ENCODE measurements around the gene GYS1.

Gene GYS1

DNA sequence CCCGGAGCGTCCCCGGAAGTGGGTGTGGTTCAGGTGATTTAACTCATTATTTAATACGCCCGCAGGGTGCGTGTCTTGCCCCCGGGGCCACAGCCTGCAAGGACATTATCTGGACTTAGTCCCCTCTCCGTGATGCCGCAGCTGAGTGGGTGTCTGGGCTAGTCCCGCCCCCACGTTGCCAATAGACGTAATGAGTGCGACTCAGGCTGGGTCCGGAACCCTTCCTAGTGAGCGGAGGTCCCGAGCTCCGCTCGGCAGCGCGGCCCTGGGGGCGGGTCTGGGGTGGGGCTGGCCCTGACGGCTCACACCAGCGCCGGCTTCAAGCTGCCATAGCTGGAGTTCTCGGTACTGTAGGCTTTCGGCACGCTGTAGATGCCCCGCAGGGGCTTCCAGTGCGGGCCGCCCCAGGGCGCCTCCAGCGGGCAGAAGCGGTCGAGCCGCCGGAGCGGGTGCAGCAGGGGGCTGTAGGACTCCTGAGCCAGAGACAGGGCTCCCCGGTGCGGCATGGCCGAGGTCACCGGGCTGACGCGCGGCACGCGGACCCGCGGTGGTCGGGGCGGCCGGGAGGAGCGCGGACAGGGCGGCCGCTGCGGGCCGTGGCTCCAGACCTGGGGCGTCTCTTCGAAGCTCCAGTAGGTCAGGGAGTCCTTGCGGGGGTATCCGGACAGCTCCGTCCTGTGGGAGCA is 24.7 kb upstream of the GYS1 start:
- DNase-seq (ENCODE audit: low spot score), result no peak

DNA sequence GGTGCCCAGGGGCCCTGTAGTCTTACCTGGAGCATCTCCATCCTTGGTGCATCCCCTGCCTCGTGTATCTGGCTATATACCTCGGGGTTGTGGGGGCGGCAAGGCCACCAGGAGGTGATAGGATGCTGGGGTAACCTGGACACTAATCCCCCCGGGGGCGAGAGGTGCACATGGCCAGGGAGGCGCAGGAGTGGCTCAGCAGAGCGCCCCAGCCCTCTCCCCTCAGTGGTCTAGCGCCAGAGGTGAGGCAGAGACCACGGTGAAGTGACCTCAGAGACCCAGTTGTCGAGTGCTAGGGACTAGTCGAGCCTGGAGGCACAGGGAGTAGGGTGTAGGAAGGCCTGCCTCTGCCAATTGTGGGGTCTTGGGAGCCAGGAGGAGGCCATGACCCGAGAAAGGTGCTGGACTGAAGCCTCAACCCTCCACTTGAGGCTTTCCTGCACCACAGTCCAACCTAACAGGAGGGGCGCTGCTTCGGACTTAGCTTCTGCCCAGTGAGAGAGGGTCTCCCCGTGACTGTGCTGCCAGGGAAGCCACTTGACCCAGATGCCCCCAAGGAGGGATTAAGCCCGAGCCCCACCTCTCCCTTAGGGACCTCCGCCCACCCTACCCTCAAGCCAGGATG is 24.0 kb upstream of the GYS1 start, which contains the start of gene LHB:
TSS of gene LHB (minus strand) at position 51 of the 625 bp plus-strand sequence. CDS start at position 41, 10 bp downstream.
- no peak for DNase-seq (ENCODE audit: low spot score)

DNA sequence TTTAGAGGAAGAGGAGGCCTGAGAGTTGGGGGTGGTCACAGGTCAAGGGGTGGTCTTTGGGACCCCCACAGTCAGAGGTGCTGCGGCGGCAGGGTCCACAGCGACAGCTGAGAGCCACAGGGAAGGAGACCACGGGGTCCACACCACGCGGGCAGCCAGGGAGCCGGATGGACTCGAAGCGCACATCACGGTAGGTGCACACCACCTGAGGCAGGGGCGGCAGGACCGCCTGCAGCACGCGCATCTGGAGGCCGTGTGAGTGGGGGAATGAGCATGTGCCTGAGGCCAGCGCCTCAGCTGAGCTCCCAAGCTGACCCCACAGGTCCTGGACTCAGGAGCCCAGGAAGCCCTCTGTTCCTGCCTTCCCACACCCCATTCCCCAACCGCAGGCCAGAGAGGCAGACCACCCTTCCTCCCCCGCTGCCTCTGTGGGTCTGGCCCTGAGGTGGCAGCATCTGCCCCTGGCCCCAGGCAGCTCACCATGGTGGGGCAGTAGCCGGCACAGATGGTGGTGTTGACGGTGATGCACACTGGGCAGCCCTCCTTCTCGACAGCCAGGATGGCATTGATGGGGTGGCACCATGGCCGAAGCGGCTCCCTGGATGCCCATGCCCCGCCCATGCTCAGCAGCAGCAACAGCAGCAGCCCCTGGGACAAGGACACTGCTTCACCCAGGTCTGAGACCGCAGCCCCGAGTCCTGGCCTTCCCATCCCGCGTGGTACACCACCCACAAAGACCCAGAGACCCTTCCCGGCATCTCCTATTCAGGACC is 23.1 kb upstream of the GYS1 start:
- no peak for DNase-seq (ENCODE audit: low spot score)

DNA sequence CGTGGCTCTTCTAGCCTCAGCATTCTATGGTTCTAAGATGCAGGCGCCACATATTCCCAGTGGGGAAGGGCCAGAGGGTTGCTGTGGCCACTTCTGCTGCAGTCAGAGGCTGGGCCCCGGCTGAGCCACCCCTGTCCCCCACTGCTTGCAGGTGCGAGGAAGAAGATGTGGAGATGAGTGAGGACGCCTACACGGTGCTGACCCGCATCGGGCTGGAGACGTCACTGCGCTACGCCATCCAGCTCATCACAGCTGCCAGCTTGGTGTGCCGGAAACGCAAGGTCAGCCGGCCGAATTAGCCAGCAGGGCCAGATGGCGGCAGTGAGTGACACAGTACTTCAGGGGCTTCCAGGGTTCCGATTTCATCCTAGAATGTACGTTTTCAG is 21.8 kb upstream of the GYS1 start:
- DNase-seq (ENCODE audit: low spot score), result no peak

DNA sequence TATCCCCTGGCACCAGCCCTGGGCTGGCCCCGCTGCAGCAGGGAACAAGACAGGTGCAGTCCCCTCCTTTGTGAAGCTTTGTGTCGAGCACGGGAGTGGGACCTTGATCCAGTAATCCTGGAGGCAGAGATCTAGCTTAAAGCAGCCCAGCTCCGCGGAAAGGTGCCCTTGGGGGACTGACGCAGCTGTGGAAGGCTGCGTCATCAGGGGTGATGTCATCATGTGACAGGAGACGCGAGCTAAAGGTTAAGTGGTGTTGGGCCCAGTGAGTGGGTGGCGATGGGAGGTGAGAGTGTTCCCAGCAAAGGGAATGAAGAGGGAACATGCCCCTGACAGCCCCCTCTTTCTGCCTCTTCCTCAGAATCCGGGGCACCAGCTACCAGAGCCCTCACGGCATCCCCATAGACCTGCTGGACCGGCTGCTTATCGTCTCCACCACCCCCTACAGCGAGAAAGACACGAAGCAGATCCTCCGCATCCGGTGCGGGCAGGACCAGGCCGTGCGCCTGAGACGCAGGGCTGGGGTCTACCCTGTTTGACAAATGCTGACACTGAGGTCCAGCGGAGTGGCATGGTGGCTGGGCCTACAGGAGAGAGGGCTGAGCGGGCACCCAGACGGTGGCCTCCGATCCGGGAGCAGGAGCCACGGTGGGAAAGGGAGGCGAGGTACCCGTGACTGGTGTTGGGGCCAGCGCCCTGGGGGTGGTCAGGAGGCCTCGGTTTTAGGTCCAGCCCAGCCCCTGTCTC is 21.2 kb upstream of the GYS1 start:
- DNase-seq (ENCODE audit: low spot score), result no peak

DNA sequence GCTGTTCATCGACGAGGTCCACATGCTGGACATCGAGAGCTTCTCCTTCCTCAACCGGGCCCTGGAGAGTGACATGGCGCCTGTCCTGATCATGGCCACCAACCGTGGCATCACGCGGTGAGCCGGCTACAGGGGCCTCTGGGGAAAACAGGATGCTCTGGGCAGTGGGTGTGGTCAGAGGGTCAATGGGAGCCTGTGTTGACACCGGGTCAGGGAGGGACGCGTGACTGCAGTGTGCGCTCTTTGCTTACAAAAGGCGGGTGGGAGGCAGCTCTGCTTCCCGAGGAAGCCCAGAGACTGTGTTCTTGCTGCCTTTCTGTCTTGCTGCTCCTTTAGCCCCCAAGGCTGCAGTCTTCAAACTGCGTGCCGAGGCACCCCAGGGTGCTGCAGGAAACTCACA is 18.1 kb upstream of the GYS1 start:
- no peak for DNase-seq (ENCODE audit: low spot score)

DNA sequence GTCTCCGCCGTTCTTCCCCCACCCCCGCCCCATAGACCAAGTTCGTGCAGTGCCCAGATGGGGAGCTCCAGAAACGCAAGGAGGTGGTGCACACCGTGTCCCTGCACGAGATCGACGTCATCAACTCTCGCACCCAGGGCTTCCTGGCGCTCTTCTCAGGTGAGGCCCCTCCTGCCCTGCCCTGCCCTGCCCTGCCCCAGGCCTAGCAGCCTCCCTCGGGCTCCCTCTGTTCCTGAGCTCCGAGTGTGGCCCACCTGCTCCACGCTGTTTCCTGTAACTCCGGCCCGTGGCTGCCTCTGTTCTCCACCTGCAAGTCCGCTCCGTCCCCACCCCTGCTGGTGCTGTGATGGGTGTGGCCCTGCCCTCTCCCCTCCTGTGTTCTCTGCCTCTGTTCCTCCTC is 17.3 kb upstream of the GYS1 start:
- no peak for DNase-seq (ENCODE audit: low spot score)

DNA sequence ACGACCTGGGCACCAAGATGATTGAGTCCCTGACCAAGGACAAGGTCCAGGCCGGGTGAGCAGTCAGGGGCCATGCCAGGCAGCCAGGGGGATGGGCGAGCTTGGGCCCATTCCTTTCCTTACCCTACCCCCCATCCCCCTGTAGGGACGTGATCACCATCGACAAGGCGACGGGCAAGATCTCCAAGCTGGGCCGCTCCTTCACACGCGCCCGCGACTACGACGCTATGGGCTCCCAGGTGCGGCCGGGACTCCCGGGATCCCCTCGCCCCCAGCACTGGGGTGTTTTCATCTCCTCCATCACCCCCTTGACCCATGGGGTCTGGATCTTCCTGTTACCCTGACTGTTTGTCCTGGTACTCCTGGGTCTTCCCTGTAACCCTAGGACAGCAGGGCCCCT is 16.7 kb upstream of the GYS1 start:
- DNase-seq (ENCODE audit: low spot score), result no peak

DNA sequence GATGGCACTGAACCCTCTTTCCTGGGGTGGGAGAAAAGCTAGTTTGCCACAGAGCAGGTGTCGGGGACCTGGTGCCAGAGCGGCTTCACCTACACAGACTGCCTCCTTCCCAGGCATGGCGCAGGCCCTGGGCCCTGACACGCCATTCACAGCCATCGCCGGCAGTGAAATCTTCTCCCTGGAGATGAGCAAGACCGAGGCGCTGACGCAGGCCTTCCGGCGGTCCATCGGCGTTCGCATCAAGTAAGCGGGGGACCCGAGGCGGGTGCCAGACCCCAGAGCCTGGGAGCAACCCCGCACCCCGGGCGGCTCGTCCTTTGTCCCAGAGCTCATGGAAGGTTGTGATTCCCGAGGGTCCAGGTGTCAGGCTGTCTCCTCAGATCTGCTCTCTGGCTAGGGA is 13.8 kb upstream of the GYS1 start:
- no peak for DNase-seq (ENCODE audit: low spot score)

DNA sequence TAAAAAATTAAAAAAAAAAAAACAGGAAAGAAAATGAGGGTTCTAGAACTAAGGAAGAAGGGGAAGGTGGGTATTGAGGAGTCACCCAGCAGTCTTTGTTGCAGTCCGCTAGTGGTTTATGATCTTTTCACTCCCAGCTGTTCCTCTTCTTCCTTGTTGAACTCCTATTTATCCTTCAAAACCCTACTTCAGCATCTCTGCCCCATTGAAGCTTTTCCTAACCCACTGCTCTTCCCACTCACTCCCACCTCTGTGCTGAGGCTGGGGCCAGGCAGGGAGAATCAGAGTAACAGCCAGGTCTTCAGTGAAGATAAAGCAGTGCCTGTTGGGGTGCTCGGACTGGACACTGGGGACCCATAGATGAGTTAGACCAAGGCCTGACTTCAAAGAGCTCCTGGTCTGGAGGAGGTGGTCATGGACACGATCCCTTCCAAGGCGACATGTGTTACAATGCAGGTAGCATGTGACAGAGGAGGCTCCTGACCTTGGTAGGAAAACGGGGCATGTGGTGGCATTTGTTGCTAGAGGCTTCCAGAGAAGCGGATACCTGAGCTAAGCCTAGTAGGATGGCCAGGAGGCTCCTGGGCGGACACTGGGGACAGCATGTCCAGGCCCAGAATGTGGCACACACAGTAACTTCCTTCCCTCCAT is 12.0 kb upstream of the GYS1 start:
- DNase-seq (ENCODE audit: low spot score), result no peak

DNA sequence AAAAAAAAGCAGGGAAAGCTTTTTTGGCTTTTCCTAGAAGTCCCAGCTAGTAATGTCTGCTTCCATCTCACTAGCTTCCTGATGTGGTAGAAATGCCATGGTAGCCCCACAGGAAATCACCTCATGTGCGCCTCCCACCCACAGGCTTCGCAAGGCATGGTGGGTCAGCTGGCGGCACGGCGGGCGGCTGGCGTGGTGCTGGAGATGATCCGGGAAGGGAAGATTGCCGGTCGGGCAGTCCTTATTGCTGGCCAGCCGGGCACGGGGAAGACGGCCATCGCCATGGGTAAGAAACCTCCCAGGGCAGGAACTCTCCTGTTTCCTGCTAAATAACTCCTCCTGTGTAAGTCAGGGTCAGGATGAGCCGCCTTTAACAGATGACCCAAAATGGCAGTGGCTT is 11.0 kb upstream of the GYS1 start:
- DNase-seq (ENCODE audit: low spot score), result no peak

DNA sequence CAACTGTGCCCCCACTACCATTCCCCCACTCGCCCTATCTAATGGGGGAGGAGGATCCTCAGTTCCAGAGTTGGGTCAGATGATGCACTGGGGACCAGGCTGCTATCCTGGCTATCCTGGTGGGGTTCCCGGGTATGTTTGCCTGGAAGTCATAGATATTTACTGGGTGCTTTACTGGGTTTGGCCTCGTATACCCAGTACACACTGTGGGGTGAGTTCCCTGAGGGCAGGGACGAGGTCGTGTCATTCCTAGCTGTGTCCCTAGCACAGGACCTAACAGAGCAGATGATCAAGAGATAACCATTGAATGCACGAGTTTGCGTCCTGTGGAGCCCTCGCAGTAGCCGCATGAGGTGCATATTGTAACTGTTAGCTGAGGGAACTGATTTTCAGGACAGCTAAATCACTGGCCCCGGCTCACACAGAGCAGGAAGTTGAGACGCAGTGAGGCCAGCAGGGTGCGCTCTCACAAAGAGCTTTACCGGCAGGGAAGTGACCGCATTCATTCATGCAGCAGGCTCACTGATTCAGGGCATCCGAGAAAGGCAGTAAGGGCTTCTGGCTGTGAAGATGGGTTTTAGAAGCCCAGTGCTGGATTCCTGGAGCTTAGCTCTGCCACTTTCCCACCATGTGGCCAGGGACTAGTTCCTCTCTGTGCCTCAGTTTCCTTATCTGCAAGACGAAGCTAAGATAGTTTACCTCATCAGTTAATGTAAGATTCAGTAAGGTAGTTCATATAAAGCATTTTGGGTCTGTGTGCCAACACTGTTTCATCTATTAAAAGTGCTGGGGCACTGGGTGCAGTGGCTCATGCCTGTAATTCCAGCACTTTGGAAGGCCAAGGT is 6.6 kb upstream of the GYS1 start:
- DNase-seq (ENCODE audit: low spot score), result no peak

DNA sequence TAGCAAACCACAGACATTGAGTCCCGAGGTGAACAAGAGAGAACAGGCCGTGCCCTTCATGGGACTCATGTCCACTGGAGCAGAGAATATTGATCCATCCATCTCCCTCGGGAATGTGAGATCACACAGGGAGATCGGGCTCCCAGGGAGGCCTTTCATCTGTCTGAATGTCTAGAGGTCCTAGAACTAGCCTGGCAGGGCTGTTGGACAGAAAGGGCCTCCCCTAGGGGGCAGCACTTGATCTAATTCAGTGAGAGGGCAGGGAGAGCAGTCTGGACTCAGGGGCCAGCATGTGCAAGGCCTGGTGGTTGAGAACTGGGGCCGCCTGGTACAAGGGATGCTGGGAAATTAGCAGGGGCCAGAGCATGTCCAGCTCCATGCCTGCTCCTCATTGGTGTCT is 4.9 kb upstream of the GYS1 start:
- no peak for DNase-seq (ENCODE audit: low spot score)

DNA sequence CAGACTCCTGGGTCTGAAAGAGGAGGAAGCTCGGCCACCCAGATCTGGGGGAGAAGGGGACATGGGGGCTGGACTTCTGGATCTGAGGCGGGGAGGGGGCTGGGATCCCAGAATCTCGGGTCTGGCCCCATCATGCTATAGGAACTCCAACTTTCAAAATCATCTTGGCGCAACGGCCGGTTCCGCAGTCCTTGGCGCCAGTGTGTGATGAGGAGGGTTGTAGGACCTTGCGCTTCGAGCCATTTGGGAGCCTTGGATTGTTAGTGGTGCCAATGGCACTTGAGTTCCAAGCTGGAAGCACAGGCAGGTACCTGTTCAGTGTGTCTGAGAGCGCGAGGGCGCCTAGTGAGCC is 902 bp upstream of the GYS1 start:
- DNase-seq (ENCODE audit: low spot score), result no peak

DNA sequence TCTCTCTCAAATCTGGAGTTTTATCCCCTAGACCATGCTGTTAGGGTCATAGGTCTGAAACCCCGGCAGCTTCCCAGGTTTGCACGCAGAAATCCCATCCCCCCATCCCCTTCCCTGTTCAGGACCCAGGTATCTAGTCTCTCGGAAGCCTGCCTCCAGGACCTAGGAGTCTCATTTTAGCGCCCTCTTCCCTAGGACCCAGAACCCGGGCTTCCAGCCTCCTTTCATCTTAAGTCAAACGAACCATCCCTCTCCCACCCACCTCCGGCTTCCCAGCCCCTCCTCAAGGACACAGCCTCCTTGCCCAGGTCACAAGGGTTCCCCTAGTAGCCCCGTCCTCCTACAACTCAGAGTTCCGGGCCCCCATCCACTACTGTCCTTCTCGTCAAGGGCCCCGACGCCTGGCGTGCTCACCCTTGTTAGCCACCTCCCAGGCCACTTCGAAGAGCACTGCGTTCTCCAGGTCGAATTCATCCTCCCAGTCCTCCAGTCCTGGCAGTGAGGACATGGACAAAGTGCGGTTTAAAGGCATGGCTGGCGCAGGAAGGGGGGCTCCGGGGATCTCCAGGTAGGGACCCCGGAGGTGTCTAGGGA is 431 bp downstream of the GYS1 start:
- no peak for DNase-seq (ENCODE audit: low spot score)

DNA sequence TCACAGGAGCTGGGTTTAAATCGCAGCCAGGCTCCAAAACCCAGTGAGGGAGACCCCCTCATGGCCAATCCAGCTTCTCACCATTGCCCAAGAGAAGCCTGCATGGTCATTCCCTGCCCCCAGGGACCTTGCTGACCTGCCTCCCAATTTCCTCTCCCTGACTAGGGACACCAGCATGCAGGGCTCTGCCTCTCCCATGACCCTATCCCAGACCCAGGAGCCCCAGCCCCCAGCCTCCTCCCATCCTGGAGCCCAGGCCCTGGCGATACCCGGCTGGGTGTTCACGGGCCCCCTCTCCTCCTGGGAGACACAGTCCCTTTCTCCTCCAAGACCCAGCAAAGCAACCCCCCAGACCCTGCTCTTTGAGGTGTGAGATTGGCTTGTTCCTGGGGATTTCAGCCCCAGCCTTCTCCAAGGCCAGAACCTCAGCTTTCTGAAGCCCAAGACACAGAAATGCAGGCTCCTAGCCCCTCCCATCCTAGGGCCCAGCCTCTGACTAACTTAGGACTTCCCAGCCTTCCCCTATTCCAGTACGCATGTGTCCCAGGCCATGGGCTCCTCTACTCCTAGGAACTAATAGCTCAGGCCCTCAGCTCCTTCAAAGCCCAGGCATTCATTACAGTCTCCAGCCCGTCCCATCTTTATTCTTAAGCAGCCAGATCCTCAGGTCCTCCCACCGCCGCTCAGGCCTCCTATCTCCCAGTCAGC is 1.1 kb downstream of the GYS1 start:
- no peak for DNase-seq (ENCODE audit: low spot score)

DNA sequence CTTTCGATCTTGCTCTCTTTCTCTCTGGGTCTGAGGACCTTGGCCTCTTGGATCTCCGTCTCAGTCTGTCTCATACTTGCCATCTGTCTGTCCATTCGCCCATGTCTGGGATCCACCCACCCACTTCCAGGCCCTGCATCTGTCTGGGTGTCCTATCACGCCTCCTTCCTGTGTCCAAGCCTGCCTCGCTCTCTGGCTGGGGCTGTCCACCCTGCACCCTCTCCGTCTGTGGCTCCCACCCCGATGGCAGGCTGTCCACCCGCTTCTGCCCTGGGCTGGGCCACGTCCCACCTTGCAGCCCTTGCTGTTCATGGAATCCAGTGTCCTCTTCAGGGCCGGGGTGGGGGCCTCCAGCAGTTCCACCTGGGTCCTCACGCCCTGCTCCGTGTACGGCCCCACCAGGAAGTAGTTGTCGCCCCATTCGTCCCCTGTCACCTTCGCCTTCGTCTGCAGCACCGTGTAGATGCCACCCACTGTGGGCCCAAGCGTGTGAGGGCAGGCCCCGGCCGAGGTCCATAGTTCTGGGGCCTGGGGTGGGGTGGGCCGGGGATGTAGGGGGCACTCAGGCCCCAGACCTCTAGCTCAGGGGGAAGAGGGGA is 2.0 kb downstream of the GYS1 start:
- DNase-seq (ENCODE audit: low spot score), result no peak

DNA sequence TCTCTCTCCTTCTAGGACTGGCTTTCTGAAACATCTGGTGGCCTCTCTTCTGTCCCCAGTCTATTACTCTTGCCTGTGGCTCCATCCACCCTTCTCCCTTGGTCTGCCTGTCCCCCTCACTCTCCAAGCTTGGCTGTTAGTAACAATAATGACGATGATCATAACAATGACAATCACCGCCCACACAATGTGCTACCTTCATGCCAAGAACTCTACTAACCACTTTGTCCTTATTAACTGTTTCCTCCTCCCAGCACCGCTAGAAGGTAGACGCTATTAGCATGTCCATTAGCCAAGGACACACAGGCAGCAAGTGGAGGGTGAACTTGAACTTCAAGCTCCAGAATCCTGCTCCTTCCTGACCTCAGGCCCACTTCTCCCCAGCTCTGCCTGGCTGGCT is 2.7 kb downstream of the GYS1 start:
- DNase-seq (ENCODE audit: low spot score), result no peak

DNA sequence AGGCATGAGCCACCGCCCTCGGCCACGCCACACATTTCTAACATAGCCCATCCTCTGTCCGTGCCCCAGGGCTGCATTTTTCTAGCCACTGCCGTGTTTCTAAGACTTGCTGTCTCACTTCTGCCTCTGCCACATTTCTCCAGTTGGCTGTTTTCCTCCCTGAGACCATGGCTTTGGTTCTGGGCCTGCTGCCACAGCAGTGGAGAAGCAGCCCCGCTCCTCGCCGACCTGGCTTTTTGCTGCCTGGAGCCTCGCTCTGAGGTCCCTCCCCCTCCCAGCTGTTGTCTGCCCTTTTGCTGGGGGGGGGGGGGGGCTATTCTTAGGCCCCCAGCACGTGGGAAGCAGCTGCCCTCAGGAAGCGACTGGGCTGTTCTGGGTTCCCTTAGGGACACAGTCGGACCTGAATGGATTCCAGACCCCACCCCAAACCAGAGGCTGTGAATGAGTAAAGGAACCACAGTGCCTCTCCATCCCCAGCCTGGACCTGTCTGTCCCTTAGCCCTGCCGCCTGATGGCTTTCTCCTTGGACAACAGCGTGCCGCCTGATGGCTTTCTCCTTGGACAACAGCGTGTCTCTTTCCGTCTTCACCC is 3.3 kb downstream of the GYS1 start:
- DNase-seq (ENCODE audit: low spot score), result no peak
